SK-N-MC (cell line): Measurements from ENCODE around the gene CIROP.

Experiments
- DNase-seq: peaks from one replicate; pipeline ENCODE4 v3.0.0-alpha.2; 2011; ENCODE audit warnings: low read depth, low spot score
- H3K27ac ChIP-seq: fragments of 200-600 bp; sonication (generic); 2 replicates; pipeline ENCODE4 v1.5.1; 2016; ENCODE audit warnings: mixed run types
- H3K36me3 ChIP-seq: fragments of 200-600 bp; sonication (generic); 2 replicates; pipeline ENCODE4 v1.6.1; 2017; ENCODE audit warnings: antibody characterized with exemption, low read length, mixed read lengths; ENCODE audit not compliant: insufficient read depth
- H3K4me3 ChIP-seq: fragments of 200-600 bp; sonication (generic); 2 replicates; pipeline ENCODE4 v1.5.1; 2016
- H3K9ac ChIP-seq: fragments of 200-600 bp; sonication (generic); 2 replicates; pipeline ENCODE4 v1.8.0; 2017; ENCODE audit warnings: mixed run types, mixed read lengths; ENCODE audit not compliant: insufficient read length
- H3K9me3 ChIP-seq: fragments of 200-600 bp; sonication (generic); 2 replicates; pipeline ENCODE4 v1.6.1; 2017; ENCODE audit warnings: low read depth, mild to moderate bottlenecking, antibody characterized with exemption, low read length, moderate library complexity, mixed read lengths
- EZH2 ChIP-seq: fragments of 200-600 bp; sonication (generic); IDR thresholded peaks from one replicate; pipeline ENCODE4 v1.6.1; 2017; ENCODE audit warnings: antibody characterized with exemption
- FOXP2 ChIP-seq: optimal IDR thresholded peaks from 2 replicates; pipeline ENCODE3; 2011; ENCODE audit warnings: mild to moderate bottlenecking, moderate library complexity; ENCODE audit not compliant: insufficient read depth; ENCODE audit errors: extremely low read length, control extremely low read depth
- POLR2AphosphoS5 ChIP-seq: IDR thresholded peaks from 2 replicates; pipeline ENCODE4 v1.6.1; 2012; ENCODE audit warnings: mild to moderate bottlenecking, low read depth, low read length, borderline replicate concordance

CIROP gene, protein sequence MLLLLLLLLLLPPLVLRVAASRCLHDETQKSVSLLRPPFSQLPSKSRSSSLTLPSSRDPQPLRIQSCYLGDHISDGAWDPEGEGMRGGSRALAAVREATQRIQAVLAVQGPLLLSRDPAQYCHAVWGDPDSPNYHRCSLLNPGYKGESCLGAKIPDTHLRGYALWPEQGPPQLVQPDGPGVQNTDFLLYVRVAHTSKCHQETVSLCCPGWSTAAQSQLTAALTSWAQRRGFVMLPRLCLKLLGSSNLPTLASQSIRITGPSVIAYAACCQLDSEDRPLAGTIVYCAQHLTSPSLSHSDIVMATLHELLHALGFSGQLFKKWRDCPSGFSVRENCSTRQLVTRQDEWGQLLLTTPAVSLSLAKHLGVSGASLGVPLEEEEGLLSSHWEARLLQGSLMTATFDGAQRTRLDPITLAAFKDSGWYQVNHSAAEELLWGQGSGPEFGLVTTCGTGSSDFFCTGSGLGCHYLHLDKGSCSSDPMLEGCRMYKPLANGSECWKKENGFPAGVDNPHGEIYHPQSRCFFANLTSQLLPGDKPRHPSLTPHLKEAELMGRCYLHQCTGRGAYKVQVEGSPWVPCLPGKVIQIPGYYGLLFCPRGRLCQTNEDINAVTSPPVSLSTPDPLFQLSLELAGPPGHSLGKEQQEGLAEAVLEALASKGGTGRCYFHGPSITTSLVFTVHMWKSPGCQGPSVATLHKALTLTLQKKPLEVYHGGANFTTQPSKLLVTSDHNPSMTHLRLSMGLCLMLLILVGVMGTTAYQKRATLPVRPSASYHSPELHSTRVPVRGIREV

DNA sequence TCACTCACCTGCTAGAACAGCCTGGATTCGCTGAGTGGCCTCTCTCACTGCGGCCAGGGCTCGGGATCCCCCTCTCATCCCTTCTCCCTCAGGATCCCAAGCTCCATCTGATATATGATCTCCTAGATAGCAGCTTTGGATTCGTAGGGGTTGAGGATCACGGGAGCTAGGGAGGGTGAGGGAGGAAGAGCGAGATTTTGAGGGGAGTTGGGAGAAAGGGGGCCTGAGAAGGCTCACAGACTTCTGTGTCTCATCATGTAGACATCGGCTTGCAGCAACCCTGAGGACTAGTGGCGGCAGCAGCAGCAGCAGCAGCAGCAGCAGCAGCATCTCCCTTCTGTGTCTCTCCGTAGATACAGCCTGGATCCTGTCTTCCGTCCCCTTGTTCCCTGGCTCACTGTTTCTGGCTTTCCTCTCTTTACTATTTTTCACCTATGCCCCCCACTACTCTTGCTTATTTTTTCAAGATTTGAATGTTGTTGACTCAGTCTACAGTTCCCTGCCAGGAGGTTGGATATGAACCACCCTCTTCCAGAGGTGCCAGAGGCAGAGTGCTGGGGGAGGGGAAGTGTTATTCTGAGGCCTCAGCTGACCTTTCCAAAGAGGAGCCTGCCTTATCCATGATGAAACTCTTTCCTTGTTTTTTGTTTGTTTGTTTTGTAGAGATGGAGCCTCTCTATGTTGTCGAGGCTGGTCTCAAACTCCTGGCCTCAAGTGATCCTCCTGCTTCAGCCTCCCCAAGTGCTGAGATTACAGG is at the start of gene CIROP:
Gene CIROP, minus strand, starts transcription at position 399 of the 757 bp plus-strand sequence. Its CDS starts 69 bp downstream, at position 330.
- no peak for DNase-seq
- TF ChIP-seq POLR2AphosphoS5, result no peak
- no peak for TF ChIP-seq EZH2
- TF ChIP-seq FOXP2, result no peak
- Histone ChIP-seq H3K27ac (no peak within 1 kb of the TSS), H3K36me3 (no peaks in the 10 kb centered on the region), H3K9me3 (no peaks in the 10 kb centered on the region), H3K4me3 (no peak within 1 kb of the TSS), H3K9ac (no peak within 1 kb of the TSS)

DNA sequence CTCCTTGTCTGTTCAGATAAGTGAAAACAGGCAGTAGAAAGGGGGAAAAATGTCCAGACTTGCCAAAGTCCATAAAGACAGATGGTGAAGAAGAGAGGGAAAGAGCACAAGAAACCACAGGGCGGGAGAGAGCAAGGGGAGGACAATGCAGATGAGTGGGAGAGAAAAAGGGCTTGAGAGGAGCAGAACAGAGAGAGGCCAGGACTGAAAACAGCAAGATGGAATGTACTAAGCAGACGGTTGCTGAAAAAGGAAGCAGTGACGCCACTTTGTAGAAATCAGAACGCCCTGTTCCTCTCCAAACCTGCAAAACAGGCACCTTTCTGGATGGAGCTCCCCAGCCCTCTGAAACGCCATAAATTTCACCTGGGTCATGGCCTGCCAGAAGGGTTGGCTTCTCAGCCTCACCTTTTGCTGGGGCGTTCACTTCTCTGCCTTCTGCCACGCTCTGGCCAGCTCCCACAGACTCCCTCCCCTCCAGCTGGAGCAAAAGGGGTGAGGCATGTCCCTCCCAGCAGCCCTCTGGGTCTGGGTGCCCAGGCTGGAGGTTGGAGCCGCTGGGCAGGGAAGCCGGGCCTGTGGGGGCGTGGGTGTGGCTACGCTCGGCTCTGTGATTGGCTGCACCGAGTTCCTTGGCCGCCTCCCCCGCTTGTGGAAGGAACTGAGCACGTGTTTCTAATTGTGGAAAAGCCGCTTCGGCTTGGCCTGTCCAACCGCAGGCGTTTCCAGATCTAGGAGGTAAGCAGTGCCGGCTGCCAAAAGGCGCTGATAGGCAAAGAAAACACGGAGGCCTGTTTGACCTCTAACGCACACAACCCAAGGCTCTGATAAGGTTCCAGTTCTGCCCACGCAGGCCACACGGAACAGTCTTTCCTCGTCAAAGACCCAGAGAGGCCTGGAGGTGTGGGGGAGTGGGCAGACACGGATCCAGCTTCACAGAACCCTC is 49.3 kb upstream of the CIROP start:
- H3K36me3 ChIP-seq, result peaks cover 27% of the 10 kb centered on the region
- peak overlapping the region; percentile 98 for H3K27ac ChIP-seq
- DNase-seq, result peak; percentile 60
- no peak for TF ChIP-seq EZH2
- TF ChIP-seq POLR2AphosphoS5, result peak; percentile 61
- H3K9me3 ChIP-seq, result no peaks in the 10 kb centered on the region
- peak overlapping the region; percentile 56 for H3K4me3 ChIP-seq
- peak overlapping the region; percentile 69 for H3K9ac ChIP-seq

DNA sequence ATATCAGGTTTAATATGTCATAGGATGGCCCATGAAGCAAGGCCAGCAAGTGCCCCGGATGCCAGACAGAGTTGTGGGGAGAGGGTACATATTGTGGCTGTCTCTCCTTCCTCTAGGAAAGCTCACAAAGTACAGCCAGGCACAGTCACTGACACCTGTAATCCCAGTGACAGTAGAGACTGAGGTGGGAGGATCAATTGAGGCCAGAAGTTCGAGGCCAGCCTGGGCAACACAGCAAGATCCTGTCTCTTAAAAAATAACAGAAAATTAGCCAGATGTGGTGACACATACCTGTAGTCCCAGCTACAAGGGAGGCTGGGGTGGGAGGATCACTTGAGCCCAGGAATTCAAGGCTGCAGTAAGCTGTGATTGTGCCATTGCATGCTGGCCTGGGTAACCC is 46.6 kb upstream of the CIROP start:
- TF ChIP-seq FOXP2, result no peak
- TF ChIP-seq EZH2, result no peak
- no peak for TF ChIP-seq POLR2AphosphoS5
- no peak for DNase-seq
- peaks cover 33% of the 10 kb centered on the region for H3K36me3 ChIP-seq
- no peak overlapping the region for H3K4me3 ChIP-seq
- H3K9ac ChIP-seq, result no peak overlapping the region
- H3K27ac ChIP-seq, result no peak overlapping the region
- H3K9me3 ChIP-seq, result no peaks in the 10 kb centered on the region

DNA sequence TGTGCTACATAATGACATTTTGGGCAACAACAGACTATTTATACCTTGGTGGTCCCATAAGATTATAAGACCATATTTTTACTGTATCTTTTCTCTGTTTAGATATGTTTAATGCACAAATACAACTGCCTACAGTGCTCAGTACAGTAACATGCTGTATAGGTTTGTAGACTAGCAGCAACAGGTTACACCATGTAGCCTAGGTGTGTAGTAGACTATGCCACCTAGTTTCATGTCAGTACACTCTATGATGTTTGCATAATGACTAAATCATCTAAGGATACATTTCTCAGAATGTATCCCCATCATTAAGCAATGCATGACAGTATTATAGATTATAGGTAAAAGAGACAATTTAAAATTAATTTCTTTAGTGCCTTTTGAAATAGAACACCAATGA is 45.0 kb upstream of the CIROP start:
- H3K27ac ChIP-seq, result peak overlapping the region; percentile 52; the same call in 1 of the 2 replicates
- H3K9me3 ChIP-seq, result no peaks in the 10 kb centered on the region
- no peak overlapping the region for H3K9ac ChIP-seq
- TF ChIP-seq FOXP2 (no peak), POLR2AphosphoS5 (no peak), EZH2 (no peak)
- DNase-seq, result no peak
- H3K36me3 ChIP-seq, result peaks cover 33% of the 10 kb centered on the region
- no peak overlapping the region for H3K4me3 ChIP-seq

DNA sequence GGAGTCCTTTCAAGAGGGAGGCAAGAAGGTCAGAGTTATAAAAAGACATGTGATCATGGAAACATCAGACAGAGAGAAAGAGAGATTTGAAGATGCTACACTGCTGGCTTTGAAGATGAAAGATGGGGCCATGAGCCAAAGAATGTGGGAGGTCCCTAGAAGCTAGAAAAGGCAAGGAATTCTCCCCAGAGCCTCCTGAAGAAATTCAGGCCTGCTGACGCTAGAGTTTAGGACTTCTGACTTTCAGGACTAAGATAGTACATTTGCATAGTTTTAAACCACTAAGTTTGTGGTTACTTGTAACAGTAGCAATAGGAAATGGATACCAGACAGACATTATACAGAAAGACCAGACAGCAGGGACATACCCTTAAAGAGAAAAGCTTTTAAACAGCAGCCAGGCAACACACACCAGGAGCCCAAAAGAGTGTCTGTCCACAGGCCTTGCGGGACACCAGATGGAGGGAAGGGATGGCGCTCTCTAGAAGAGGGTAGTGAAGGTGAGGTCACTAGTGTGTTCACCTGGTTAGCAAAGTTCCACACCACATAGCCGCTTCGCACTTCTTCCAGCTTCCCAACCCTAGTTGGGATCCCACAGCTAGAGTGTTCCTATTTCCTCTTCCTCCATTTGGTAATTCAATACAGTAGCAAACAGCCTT is 43.9 kb upstream of the CIROP start:
- Histone ChIP-seq H3K9me3 (no peaks in the 10 kb centered on the region), H3K4me3 (no peak overlapping the region), H3K9ac (no peak overlapping the region), H3K27ac (peak overlapping the region; percentile 52; the same call in 1 of the 2 replicates), H3K36me3 (peaks cover 33% of the 10 kb centered on the region)
- no peak for DNase-seq
- TF ChIP-seq POLR2AphosphoS5 (no peak), FOXP2 (no peak)

DNA sequence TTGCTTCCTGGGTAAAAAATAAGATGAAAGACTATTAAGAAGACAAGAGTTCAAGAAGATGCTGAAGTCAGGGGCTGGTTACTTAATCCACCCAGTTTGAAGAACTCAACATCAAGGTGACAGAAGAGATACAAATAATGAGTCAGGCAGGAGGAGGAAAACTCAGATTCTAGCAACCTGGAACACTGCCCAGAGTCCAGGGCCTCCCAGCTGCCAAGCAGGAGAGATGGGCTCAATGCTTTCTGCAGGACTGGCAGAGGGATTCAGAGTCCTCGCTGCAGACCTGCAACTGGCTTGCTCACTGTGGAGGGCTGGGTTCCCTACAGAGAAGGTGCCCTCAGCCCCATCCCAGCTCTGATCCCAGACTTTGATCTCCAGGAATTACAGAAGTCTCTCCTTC is 42.9 kb upstream of the CIROP start:
- DNase-seq, result no peak
- Histone ChIP-seq H3K9me3 (no peaks in the 10 kb centered on the region), H3K36me3 (peaks cover 33% of the 10 kb centered on the region), H3K9ac (no peak overlapping the region), H3K27ac (no peak overlapping the region), H3K4me3 (no peak overlapping the region)
- TF ChIP-seq FOXP2, result no peak
- TF ChIP-seq POLR2AphosphoS5, result no peak
- no peak for TF ChIP-seq EZH2

DNA sequence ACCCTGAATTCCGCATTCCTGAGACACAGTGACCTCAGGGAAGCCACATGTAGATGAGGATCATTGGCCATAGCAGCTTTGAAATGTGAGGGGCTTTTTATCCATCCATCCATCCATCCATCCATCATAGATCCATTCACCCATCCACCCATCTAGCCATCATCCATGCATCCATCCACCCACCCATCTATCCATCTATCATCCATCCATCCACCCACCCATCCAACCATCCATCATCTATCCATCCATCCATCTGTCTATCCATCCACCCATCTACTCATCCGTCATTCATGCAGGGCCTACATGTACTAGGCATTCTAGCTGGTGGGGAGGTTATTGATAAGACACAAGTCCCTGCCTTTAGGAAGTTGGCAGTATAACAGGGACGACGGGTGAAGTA is 42.2 kb upstream of the CIROP start:
- H3K9me3 ChIP-seq, result no peaks in the 10 kb centered on the region
- DNase-seq, result no peak
- no peak overlapping the region for H3K27ac ChIP-seq
- peaks cover 33% of the 10 kb centered on the region for H3K36me3 ChIP-seq
- no peak overlapping the region for H3K4me3 ChIP-seq
- no peak overlapping the region for H3K9ac ChIP-seq
- TF ChIP-seq POLR2AphosphoS5 (no peak), EZH2 (no peak), FOXP2 (no peak)
